Kidney (tissue), 14 donors: ENCODE data around the gene UBE3D. TPM values are rescaled to one million over a fixed set of nuclear protein-coding genes. Genes with fewer than 3 reads are reported as not detected.

Experiments used
- DNase-seq, 5 donors: peaks; one replicate each; pipeline ENCODE4 v3.0.0-alpha.2; 2013 to 2020
- FAIRE-seq: peaks from 2 replicates; lab custom pipeline; 2012; peaks lifted over from hg19 to GRCh38; lab: Jason Lieb, UNC
- H3K27ac ChIP-seq, 2 donors: one replicate each; pipeline ENCODE4 v1.7.0; 2013; ENCODE audit warnings: low read depth in 2 of 2, low read length in 2 of 2, inconsistent platforms in 1 of 2
- H3K27me3 ChIP-seq: one replicate; pipeline ENCODE4 v1.7.1; 2013; ENCODE audit warnings: low read length, inconsistent platforms; ENCODE audit not compliant: control insufficient read depth, insufficient read depth
- H3K36me3 ChIP-seq, 3 donors: one replicate each; pipeline versions ENCODE4 v1.7.0 to v1.7.1; 2013; ENCODE audit warnings: low read length in 3 of 3, control low read depth in 1 of 3, inconsistent platforms in 1 of 3; ENCODE audit not compliant: insufficient read depth in 3 of 3, control insufficient read depth in 2 of 3
- H3K4me1 ChIP-seq, 3 donors: one replicate each; pipeline versions ENCODE4 v1.7.0 to v1.7.1; 2013; ENCODE audit warnings: low read length in 3 of 3, inconsistent platforms in 1 of 3, low read depth in 1 of 3; ENCODE audit not compliant: control insufficient read depth in 2 of 3, insufficient read depth in 2 of 3
- H3K4me3 ChIP-seq, 3 donors: one replicate each; pipeline versions ENCODE4 v1.7.0 to v1.8.1; 2013; ENCODE audit warnings: low read length in 3 of 3, control low read depth in 1 of 3, inconsistent platforms in 1 of 3
- H3K9ac ChIP-seq, 3 donors: one replicate each; pipeline versions ENCODE4 v1.7.0 to v1.7.1; 2013; ENCODE audit warnings: low read length in 3 of 3, control low read depth in 1 of 3, inconsistent platforms in 1 of 3
- H3K9me3 ChIP-seq, 3 donors: one replicate each; pipeline versions ENCODE4 v1.7.0 to v1.7.1; 2013; ENCODE audit warnings: low read length in 3 of 3, control low read depth in 1 of 3, inconsistent platforms in 1 of 3; ENCODE audit not compliant: control insufficient read depth in 2 of 3, insufficient read depth in 1 of 3
- intact Hi-C: fragments of 100-400 bp; cut with DNase I; formaldehyde crosslinking; loops from one replicate; pipeline ENCODE4 v1.11.1; 2022
- polyA plus RNA-seq: library from polyadenylated mRNA; stranded (reverse); fragments of 350-450 nt; fragmentation: Illumina TruSeq; extraction: RNeasy Lipid Tissue Mini Kit (QIAGEN cat#74804); gene quantifications from one replicate; pipeline ENCODE4 v1.2.3, GENCODE V29; 2014; ENCODE audit warnings: low read depth, low replicate concordance; ENCODE audit not compliant: insufficient read depth
- total RNA-seq: library from RNA; stranded (reverse); fragmentation: NEBNext Ultra II Directional; extraction: Animal tissue kit (Norgen Biotek cat#: 25700); gene quantifications from one replicate; pipeline ENCODE4 v1.2.1, GENCODE V29; 2021
- TF ChIP-seq, protein P1 (sequence below): IDR thresholded peaks from 3 replicates; pipeline ENCODE4 v1.5.1; 2012; ENCODE audit warnings: mild to moderate bottlenecking, moderate library complexity, borderline replicate concordance; ENCODE audit not compliant: insufficient read depth; ENCODE audit errors: extremely low read depth
- donor health status: control.
- donor health status: control.
- donor health status: control.
- donor health status: control.
- donor health status: control.
- donor health status: DM: yes; HTN: yes; CAD: no.
- donor health status: Normal renal cell carcinoma (clear cell type).

The UBE3D gene
- total and polyA plus RNA-seq, 2 donors from 2014 or later = 4.8 to 6.0 TPM

DNA sequence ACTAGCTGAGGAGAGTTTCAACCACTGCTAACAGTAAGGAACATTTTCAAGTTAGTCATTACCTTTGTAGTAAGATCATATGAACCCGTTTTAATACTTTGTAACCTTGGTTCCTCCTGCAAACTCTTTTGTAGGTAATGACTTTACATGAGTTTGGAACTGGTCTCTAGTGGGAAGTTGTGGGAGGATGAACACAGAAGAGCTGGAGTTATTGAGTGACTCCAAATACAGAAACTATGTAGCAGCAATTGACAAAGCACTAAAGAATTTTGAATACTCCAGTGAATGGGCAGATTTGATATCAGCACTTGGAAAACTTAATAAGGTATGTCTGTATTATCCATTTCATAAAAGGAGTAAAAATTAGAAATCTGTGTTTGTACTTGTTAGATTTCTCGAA, 31.1 kb upstream of the UBE3D start:
- Histone ChIP-seq H3K27ac (no peak overlapping the region), H3K36me3 (peaks cover 0 to 2% (median 0%) of the 10 kb centered on the region in 3 donors), H3K9ac (no peak overlapping the region), H3K9me3 (no peaks in the 10 kb centered on the region), H3K27me3 (no peaks in the 10 kb centered on the region), H3K4me3 (no peak overlapping the region), H3K4me1 (peaks cover 0 to 11% (median 5%) of the 10 kb centered on the region in 3 donors)
- intact Hi-C loops = no loop called here
- FAIRE-seq (no peak), DNase-seq (peak in 1 of 5 donors; percentile 8)
- TF ChIP-seq, protein P1, sequence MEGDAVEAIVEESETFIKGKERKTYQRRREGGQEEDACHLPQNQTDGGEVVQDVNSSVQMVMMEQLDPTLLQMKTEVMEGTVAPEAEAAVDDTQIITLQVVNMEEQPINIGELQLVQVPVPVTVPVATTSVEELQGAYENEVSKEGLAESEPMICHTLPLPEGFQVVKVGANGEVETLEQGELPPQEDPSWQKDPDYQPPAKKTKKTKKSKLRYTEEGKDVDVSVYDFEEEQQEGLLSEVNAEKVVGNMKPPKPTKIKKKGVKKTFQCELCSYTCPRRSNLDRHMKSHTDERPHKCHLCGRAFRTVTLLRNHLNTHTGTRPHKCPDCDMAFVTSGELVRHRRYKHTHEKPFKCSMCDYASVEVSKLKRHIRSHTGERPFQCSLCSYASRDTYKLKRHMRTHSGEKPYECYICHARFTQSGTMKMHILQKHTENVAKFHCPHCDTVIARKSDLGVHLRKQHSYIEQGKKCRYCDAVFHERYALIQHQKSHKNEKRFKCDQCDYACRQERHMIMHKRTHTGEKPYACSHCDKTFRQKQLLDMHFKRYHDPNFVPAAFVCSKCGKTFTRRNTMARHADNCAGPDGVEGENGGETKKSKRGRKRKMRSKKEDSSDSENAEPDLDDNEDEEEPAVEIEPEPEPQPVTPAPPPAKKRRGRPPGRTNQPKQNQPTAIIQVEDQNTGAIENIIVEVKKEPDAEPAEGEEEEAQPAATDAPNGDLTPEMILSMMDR = no peak

DNA sequence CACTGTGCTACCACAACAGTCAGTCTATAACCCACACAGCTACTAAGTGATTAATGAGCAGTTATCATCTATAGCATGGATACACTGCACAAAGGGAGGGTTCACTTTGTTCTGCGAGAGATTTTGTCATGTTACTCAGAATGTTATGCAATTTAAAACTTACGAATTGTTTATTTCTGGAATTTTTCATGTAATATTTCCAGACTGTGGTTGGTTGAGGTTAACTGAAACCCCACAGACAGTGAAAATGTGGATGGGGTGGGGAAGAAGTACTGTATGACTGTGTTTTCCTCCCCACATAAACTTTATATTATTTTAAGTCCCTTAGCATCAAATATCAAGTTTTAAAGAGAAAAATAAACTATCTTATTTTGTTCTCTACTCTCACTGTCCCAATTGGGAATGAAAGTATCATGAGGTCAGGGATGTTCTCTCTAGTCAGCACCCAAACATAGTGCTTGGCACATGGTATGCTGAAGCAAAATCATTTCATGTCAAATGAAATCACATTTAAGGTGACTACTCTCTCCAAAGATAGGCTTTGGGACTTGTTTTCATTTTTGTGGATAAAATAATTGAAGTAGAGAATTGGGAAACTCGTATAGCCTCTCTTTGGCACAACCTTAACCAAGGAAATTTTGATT, 27.2 kb upstream of the UBE3D start:
- no peak overlapping the region for H3K9ac ChIP-seq
- H3K9me3 ChIP-seq = no peaks in the 10 kb centered on the region
- H3K36me3 ChIP-seq = no peaks in the 10 kb centered on the region
- FAIRE-seq (no peak), DNase-seq (no peak)
- TF ChIP-seq, protein P1 = no peak
- intact Hi-C loops = no loop called here
- H3K27me3 ChIP-seq = no peaks in the 10 kb centered on the region
- no peak overlapping the region for H3K4me3 ChIP-seq
- H3K27ac ChIP-seq = no peak overlapping the region
- peaks cover 0 to 11% (median 5%) of the 10 kb centered on the region in 3 donors for H3K4me1 ChIP-seq

- Histone ChIP-seq H3K9me3 (no peaks in the 10 kb centered on the region), H3K27me3 (no peaks in the 10 kb centered on the region), H3K9ac (no peak overlapping the region), H3K4me1 (no peaks in the 10 kb centered on the region), H3K27ac (no peak overlapping the region), H3K36me3 (no peaks in the 10 kb centered on the region), H3K4me3 (no peak overlapping the region)
- TF ChIP-seq, protein P1 = no peak
- no peak for DNase-seq
- no peak for FAIRE-seq
- intact Hi-C loops = no loop called here
Measured at GRCh38 chr6:83086751-83087150, 21.1 kb upstream of the UBE3D start.

- intact Hi-C loops = no loop called here
Measured at GRCh38 chr6:83083476-83083875, 17.8 kb upstream of the UBE3D start.

More at GRCh38 chr6:83083476-83083875, 17.8 kb upstream of the UBE3D start:
- H3K4me1 ChIP-seq = no peaks in the 10 kb centered on the region
- H3K4me3 ChIP-seq = no peak overlapping the region
- no peak overlapping the region for H3K27ac ChIP-seq
- TF ChIP-seq, protein P1 = no peak
- H3K9ac ChIP-seq = no peak overlapping the region
- FAIRE-seq = no peak
- no peaks in the 10 kb centered on the region for H3K9me3 ChIP-seq
- H3K27me3 ChIP-seq = no peaks in the 10 kb centered on the region
- H3K36me3 ChIP-seq = no peaks in the 10 kb centered on the region
- DNase-seq = no peak
